ENCODE results near the gene CAMSAP2. TPM values are rescaled to one million over a fixed set of nuclear protein-coding genes. Genes with fewer than 3 reads are reported as not detected.

The CAMSAP2 gene
- polyA plus RNA-seq, 1 donor (not counting 4 experiments of a cell fraction or from before 2014, with no cell fraction given): 47.8 TPM

GRCh38 chr1:200867018-200867811 is 128.5 kb downstream of the CAMSAP2 start:
- dilution Hi-C loops (cut with MboI; ENCODE audit: extremely low pct_ligation_motif_present, low sequenced_read_pairs): no loop called here
- Histone ChIP-seq H3K36me3 (ENCODE audit: control insufficient read depth in 2 of 2, extremely low read depth in 1 of 2, insufficient read depth in 2 of 2, low read length in 2 of 2) (peaks cover 6 to 8% of the 10 kb centered on the region in 2 experiments), H3K79me2 (ENCODE audit: control insufficient read depth, insufficient read depth, low read length) (no peaks in the 10 kb centered on the region), H3K27ac (ENCODE audit: control insufficient read depth, insufficient read depth, low read length) (no peak overlapping the region), H3K4me3 (ENCODE audit: control insufficient read depth in 2 of 3, extremely low read depth in 1 of 3, insufficient read depth in 2 of 3, low read depth in 1 of 3, low read length in 3 of 3) (no peak overlapping the region), H3K9ac (ENCODE audit: control insufficient read depth, extremely low read depth, insufficient read depth, low read length) (no peak overlapping the region), H3K9me3 (ENCODE audit: control insufficient read depth, low read depth, low read length) (no peaks in the 10 kb centered on the region), H2AFZ (ENCODE audit: control insufficient read depth, low read length) (no peak overlapping the region), H3K9me1 (ENCODE audit: control insufficient read depth, extremely low read depth, insufficient read depth, low read length) (no peaks in the 10 kb centered on the region), H3K4me1 (ENCODE audit: control insufficient read depth, extremely low read depth, insufficient read depth, low read length) (no peaks in the 10 kb centered on the region), H3K27me3 (ENCODE audit: control insufficient read depth, extremely low read depth, insufficient read depth, low read length) (peaks cover 10% of the 10 kb centered on the region), H4K20me1 (ENCODE audit: control insufficient read depth, extremely low read depth, insufficient read depth, low read length) (no peaks in the 10 kb centered on the region), H3K4me2 (ENCODE audit: control insufficient read depth, extremely low read depth, insufficient read depth, low read depth, low read length) (no peak overlapping the region)
- FAIRE-seq (no peak), DNase-seq (ENCODE audit: low read depth, low spot score) (no peak)
- no peak for TF ChIP-seq EZH2 (IDR thresholded peaks at IDR 0.05; ENCODE audit: low read length)
- TF ChIP-seq, protein P1, sequence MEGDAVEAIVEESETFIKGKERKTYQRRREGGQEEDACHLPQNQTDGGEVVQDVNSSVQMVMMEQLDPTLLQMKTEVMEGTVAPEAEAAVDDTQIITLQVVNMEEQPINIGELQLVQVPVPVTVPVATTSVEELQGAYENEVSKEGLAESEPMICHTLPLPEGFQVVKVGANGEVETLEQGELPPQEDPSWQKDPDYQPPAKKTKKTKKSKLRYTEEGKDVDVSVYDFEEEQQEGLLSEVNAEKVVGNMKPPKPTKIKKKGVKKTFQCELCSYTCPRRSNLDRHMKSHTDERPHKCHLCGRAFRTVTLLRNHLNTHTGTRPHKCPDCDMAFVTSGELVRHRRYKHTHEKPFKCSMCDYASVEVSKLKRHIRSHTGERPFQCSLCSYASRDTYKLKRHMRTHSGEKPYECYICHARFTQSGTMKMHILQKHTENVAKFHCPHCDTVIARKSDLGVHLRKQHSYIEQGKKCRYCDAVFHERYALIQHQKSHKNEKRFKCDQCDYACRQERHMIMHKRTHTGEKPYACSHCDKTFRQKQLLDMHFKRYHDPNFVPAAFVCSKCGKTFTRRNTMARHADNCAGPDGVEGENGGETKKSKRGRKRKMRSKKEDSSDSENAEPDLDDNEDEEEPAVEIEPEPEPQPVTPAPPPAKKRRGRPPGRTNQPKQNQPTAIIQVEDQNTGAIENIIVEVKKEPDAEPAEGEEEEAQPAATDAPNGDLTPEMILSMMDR (optimal IDR thresholded peaks at IDR 0.05 in 1 of 3, IDR thresholded peaks at IDR 0.05 in 1 of 3, conservative IDR thresholded peaks at IDR 0.05 in 1 of 3; ENCODE audit: extremely low read depth in 1 of 3, insufficient read depth in 2 of 3, low read length in 3 of 3): no peak

DNA sequence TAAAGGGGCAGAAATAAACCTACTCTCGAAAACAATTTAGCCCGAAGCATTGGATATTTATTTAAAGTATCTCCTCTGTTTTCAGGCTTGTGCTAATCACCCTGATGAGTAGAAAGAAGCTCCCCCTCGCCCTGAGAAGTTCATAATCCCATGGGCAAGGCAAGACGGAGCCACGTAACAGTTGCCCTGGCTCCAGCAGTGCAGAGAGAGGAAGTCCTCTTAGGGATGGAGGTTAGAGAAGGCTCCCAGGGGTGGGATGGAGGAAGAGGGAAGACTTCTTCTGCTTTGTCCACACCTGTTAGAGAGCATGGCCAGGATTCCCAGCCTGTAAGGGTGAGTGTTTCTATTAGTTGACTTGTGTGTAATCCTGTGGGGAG is 130.7 kb downstream of the CAMSAP2 start:
- Histone ChIP-seq H3K27ac (ENCODE audit: control insufficient read depth, insufficient read depth, low read length) (no peak overlapping the region), H4K20me1 (ENCODE audit: control insufficient read depth, extremely low read depth, insufficient read depth, low read length) (no peaks in the 10 kb centered on the region)

More for the DNA sequence above, 130.7 kb downstream of the CAMSAP2 start:
- no peak overlapping the region for H3K4me2 ChIP-seq (ENCODE audit: control insufficient read depth, extremely low read depth, insufficient read depth, low read depth, low read length)
- TF ChIP-seq, protein P1 (optimal IDR thresholded peaks at IDR 0.05 in 1 of 3, IDR thresholded peaks at IDR 0.05 in 1 of 3, conservative IDR thresholded peaks at IDR 0.05 in 1 of 3; ENCODE audit: extremely low read depth in 1 of 3, insufficient read depth in 2 of 3, low read length in 3 of 3): no peak
- TF ChIP-seq EZH2 (IDR thresholded peaks at IDR 0.05; ENCODE audit: low read length): no peak
- no peaks in the 10 kb centered on the region for H3K4me1 ChIP-seq (ENCODE audit: control insufficient read depth, extremely low read depth, insufficient read depth, low read length)
- H3K9ac ChIP-seq (ENCODE audit: control insufficient read depth, extremely low read depth, insufficient read depth, low read length): no peak overlapping the region
- dilution Hi-C loops (cut with MboI; ENCODE audit: extremely low pct_ligation_motif_present, low sequenced_read_pairs): no loop called here
- H3K27me3 ChIP-seq (ENCODE audit: control insufficient read depth, extremely low read depth, insufficient read depth, low read length): peaks cover 31% of the 10 kb centered on the region
- DNase-seq (ENCODE audit: low read depth, low spot score): no peak
- H3K79me2 ChIP-seq (ENCODE audit: control insufficient read depth, insufficient read depth, low read length): no peaks in the 10 kb centered on the region
- no peaks in the 10 kb centered on the region for H3K9me1 ChIP-seq (ENCODE audit: control insufficient read depth, extremely low read depth, insufficient read depth, low read length)
- H2AFZ ChIP-seq (ENCODE audit: control insufficient read depth, low read length): no peak overlapping the region
- no peak overlapping the region for H3K4me3 ChIP-seq (ENCODE audit: control insufficient read depth in 2 of 3, extremely low read depth in 1 of 3, insufficient read depth in 2 of 3, low read depth in 1 of 3, low read length in 3 of 3)
- H3K36me3 ChIP-seq (ENCODE audit: control insufficient read depth in 2 of 2, extremely low read depth in 1 of 2, insufficient read depth in 2 of 2, low read length in 2 of 2): no peaks in the 10 kb centered on the region
- H3K9me3 ChIP-seq (ENCODE audit: control insufficient read depth, low read depth, low read length): no peaks in the 10 kb centered on the region
- no peak for FAIRE-seq

Data from keratinocyte (primary cell).